ENCODE results near the gene BRAP.
A peak's percentile ranks its signal among the peaks of the same experiment; 100 is the strongest.
"Not testable (repeated sequence)": the region's sequence is repeated elsewhere in the genome, so short reads cannot be mapped to it uniquely, and the experiment has no call there.

BRAP gene

DNA sequence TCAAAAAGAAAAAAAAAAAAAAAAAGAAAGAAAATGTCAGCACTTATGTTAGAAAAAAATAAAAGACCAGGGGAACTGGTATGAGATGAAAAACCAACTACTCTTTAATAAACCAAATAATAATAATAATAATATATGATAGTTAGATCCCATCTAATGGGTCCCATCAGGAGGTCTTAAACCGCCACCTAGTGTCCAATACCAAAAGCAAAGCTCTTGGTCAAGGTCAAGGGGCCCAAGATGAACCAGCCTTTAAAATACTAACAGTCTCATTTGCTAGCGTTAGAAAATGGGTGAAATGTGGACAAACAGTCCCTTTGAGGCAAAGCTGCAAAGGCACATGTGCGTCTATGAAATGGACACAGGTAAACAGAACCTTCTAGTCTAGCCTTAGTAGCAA lies 12.3 kb downstream of the BRAP start:
- no peak for DNase-seq

DNA sequence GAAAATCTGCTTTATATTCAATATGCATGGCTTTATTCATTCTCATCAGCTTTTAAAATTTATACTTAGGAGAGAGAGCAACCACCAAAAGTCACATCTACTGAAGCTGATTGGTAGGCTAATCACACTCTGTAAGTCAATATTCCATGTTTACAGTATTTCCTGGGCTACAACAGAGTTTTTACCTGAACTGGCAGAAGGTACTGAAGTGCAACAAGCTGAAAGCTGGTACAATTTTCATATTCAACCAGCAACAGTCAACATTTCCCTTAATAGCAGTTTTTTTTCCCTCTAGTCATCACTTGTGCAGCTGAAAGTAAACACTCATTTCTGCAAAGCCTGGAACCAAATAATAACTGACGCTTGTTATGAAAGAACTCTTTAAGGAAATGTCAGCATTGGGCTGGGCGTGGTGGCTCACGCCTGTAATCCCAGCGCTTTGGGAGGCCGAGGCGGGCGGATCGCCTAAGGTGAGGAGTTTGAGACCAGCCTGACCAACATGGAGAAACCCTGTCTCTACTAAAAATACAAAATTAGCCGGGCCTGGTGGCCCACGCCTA lies 12.9 kb downstream of the BRAP start:
- DNase-seq = no peak

DNA sequence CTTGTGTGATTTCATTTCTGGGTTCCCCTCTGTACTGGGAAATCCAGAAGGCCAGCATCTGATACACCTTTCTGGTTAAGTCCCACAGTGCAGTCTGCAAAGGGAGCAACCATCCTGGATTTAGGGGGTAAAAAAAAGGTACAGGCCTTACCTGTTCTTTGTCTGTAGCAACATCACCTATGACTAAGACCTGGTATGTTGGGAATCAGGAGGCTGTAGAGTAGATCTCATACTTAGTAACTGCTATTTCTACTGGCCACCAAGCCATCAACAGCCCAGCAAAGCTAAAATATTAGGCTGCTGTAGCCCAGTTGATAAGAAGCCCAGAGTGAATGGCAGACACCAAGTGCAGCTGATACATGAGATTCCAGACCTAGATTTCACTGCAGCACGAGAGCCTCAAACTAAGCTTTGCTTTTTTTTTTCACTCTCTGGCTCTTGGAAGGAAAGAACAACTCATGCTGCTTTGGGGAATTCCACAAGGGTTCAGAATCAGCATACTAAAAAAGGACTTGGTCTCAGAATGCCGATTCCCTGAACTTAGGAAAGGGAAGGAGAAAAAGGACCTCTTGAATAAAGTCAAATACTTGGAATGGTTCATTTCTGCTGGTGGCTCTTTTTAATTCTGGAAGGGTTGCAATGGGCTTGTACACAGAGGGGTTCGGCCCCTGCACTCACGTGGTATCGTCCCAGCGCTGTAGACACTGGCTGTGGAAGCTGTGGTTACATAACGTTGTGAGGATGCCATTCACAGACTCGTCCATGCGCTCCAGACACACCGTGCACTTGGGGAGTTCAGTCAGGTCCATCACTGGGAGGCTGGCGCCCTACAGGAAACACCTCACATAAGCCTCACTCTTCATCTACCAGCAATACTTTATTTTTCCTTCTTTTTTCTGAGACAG lies 20.5 kb downstream of the BRAP start:
- DNase-seq = no peak

DNA sequence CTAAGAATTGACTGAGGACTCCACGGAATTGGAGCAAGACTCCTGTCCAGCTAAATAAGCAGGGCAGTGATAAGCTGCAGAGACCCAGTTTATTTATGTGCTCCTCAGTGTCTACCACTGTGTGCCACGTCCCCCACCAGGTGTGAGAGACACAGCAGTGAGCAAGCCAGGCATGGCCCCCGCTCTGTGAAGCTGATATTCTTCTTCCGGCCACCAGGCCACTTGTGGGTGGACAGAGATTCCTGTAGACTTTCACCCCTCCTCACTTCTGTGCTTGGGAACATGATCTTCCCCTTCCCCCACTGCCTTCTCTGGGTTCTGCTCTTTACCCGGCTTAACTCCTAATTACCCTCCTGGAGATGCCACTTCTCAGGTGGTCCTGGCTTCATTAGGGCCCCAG lies 21.3 kb downstream of the BRAP start:
- no peak for DNase-seq

DNA sequence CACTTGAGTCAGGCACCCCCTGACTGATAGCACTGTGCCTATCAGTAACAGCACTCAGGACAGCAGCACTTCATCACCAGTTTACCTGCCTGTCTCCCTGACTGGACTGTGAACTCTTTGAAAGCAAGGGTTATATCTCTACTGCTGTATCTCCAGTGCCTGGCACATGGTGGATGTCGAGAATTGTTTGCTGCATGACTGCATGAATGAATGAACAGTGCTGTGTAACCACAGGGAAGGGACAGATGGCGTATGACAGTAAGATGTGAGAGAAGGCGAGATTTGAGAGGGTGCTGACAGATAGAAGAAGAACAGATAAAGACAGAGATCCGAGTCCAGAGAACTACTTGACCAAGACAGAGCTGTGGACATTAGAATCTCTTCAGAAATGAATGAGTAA lies 29.7 kb downstream of the BRAP start:
- DNase-seq = no peak

DNA sequence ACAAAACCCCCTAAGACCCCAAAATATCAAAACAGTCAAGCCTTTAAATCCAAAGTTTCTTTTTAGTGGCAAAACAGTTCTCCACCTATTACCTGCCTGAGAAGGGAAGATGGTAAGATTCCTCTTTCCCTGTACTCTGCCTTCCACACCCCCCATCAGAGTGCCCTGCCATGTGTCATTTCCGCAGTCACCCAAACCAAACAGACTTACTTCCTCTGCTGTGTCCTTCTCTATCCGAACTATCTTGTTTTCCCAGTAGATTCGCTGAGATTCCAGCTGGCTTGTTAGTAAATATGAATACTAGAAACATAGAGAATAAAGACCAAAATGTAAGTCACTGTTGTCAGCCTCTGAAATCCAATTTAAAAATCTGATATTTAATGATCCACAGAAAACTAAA lies 30.4 kb downstream of the BRAP start:
- no peak for DNase-seq

DNA sequence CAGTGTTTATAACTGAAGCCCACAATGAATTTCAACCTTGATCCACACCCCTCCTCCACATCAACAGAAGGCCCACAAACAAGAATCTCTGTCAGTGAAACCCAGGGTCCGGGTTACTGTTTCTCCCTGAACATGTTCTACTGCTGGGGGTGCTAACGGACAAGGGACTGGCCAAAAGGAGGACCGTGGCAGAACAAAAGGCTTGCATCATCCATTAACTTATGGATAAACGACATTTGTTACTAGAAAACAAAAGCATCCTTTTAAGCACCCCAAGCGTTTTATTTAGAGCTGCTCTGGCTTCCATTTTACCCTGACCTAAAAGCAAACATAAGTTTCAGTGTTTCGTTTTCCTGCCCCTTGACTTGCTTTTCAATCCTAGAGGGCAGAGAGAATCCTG lies 32.2 kb downstream of the BRAP start:
- DNase-seq = no peak

DNA sequence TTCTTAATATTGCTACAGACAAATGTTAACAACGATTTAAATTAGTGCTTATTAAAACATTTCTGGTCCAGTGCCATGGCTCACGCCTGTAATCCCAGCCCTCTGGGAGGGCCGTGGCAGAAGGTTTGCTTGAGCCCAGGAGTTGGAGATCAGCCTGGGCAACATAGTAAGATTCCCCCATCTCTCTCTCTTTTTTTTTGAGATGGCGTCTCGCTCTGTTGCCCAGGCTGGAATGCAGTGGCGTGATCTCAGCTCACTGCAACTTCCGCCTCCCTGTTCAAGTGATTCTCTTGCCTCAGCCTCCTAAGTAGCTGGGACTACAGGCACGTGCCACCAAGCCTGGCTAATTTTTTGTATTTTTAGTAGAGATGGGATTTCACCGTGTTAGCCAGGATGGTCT lies 33.2 kb downstream of the BRAP start:
- DNase-seq = not testable (repeated sequence)

DNA sequence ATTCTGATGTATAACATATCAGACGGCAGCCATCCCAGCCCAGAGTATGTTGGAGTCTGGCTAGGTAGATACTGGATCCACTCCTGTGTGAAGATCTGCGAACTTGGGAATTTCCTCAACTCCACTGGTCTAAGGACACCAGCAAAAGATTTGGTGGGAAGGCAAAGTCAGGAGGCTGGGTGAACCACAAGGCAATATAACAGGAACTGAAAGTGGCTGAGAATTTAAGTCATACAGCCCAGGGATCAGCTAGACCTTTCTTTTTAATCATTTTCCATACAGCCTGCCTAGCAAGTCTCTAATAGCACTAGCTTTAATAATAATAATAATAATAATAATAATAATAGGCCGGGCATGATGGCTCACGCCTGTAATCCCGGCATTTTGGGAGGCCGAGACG lies 34.8 kb downstream of the BRAP start:
- peak; percentile 82 for DNase-seq

DNA sequence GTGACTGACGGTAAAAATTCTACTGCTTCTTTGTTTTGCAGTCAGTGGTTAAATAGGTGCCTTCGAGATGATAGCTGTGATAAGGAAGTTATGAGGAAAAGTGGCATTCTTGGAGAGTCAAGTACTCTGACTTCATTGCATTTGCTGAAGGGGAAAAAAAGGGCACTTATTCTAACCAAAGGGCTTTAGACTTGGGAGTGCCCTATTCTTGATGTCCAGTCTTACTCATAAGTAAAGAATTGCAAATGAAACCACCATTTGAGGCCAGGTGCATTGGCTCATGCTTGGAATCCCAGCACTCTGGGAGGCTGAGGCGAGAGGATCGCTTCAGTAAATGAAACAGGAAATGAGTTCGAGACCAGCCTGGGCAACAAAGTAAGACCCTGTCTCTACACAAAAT lies 40.3 kb downstream of the BRAP start:
- no peak for DNase-seq

DNA sequence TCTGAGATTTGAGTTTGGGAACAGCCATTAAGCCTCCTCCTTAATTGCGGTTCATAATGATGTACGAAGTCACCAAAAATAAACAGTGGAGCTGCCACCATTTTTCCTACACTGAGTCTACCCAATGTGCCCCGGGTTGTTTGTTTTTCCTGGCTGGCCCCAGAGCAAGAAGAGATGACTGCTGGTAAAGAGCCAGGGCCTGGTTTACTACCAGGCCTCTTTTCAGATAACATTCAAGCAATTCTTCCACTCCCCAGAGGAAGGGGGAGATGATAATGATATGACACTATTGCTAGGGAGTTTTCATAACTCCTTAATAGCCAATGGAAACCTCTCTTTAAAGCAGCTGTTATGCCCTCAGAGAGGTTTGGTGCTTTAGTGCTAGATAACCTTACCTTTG lies 42.3 kb downstream of the BRAP start:
- no peak for DNase-seq

DNA sequence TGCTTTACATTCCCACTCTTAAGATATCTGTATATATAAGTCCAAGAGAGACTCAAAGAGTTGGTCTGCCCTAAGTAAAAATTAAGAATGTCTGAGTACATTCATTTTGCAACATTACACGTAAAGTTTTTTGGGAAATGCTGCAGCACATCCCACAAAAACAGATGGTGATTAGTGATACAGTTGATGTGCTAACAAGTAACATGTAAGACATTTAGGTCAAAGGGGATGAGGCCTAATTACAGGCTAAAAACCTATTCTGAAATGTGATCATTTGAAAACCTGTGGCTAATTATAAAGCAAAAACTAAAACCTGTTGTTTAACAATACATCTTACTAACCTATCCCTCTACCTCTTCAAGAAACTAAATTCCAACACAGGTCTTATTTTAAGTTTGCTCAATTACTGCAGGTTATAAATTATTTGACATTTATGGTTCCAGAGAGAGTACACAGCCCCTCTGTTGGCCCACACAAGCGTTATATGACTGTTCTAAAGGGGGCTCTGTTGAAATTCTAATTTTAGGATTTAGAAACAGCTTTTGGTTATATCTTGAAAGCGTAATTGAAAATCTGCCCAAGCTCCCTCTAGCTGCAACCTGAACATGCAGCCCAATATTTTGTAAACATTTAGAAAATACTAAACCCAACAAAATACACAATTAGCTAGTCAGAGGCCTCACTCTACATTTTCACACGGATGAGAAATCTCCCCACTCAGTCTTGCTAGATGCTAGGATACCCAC lies 42.9 kb downstream of the BRAP start:
- no peak for DNase-seq

DNA sequence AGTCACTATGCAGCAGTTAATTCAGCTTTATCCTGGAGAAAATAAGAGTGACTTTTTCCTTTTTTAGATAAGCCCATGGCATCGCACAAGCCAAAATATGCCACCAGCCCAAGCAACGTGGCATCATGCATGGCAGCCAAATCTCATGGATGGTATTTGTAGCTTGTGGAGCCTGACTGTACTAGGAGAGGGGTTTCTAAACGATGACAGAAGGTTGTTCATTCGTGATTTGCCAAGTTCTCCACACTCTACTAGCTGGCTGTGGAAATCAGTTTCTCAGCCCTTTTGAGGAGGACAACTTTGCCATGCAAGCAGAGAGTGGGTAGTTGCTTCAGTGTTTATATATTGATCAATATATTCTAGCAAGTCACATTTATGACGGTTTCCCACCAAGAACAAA lies 45.2 kb downstream of the BRAP start:
- no peak for DNase-seq

DNA sequence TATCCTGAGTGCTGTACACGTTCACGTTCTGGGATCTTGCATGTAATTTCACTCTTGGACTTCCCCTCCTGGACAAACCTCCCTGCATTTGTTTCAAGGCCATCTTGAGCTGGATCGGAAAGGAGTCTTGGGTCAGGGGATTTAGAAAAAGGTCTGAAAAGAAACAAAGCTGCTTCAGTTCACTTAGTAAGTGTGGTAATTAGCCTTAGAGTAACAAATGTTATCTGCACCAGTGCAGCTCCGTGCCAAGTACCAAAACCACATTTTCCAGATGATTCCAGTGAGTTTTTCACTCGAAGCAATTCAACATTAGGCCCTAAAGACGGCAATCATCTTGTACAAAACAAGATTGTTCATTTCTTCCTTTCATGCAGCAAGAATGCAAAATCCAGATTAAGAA lies 47.2 kb downstream of the BRAP start:
- no peak for DNase-seq

DNA sequence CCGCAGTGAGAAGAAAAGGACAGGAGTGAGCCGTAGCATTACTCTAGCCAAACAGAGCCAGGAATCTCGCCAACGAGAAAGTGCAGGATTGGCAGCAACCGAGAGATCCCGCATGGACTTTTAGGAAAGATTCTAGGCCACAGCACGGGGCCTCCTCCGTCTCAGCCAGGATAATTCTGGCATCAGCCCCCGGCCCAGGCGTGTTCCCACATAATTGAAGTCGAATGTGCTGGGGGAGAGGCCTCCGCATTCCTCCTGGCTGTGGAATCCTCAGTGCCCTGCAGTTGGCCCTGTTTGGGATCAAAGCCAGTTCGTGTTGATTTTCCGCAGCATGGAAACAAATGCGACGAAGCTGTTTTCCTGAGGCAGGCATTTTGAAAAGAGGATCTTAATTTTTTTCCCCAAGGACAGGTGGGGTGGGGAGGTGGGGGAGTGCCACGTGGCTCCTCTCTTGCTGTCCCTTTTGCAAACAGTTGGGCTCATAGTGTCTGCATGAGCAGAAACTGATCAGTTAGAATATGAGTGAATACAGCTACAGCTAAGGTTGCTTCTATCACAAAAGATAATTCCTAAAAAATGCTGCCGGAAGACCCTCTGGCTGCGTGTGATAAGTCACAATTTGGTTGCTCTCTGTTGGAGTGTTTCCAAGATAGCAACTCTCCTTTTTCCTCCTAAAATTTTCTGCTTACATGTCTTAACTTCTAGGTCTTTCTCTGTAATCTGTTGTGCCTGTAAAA lies 49.4 kb downstream of the BRAP start:
- DNase-seq = no peak

DNA sequence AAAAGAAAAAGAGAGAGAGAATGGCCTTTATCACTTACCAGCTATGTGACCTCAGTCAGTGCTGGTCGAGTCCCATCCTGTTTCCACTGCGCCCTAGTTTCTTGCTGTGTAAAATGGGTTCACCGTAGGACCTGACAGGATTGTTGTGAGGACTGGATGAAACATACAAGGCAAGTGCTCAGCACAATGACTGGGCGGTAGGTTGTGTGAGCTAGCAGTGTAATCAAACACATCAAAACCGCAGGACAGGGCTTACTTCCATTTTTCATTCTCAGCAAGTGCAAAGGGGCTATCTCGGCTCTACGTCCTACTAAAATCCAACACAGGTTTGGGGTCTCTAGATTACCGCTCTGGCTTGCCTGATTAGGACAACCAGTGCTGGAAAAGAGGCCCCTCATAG lies 50.2 kb downstream of the BRAP start:
- peak; percentile 67 for DNase-seq

DNA sequence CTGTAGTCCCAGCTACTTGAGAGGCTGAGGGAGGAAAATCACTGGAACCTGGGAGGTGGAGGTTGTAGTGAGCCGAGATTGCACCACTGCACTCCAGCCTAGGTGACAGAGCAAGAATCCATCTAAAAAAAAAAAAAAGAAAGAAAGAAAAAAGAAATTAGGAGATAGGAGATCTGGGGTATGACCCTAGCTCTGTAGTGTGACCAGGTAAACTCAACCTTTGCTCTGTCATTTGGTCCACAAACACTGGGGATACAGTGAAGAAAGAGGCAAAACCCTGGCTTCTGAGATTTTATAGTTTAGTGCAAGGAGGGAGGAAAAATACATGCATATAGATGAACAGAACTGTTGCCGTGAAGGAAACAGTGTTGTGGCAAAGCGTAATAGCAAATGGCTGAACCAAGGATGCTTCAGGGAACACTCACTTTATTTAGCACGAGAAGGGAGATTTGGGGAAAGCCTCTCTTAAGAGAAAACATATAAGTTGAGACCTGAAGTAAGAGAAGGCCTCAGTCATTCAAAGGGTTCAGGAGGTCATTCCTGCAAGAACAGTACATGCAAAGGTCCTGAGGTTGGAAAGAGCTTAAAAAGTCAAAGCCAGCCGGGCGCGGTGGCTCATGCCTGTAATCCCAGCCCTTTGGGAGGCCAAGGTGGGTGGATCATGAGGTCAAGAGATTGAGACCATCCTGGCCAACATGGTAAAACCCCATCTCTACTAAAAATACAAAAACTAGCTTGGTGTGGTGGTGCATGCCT lies 57.1 kb downstream of the BRAP start:
- no peak for DNase-seq

DNA sequence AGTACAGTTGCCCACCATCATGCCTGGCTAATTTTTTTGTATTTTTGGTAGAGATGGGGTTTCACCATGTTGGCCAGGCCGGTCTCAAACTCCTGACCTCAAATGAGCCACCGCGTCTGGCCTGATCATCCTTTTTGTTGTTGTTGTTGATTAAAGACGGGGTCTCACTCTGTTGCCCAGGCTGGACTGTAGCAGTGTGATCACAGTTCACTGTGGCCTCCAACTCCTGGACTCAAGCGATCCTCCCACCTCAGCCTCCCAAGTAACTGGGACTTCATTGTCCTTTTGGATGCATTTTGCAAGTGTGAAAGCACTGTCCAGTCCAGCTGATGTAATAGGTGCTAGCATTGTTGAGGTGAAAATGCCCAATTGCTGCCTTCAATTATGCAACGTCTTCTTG lies 59.5 kb downstream of the BRAP start:
- DNase-seq = no peak

DNA sequence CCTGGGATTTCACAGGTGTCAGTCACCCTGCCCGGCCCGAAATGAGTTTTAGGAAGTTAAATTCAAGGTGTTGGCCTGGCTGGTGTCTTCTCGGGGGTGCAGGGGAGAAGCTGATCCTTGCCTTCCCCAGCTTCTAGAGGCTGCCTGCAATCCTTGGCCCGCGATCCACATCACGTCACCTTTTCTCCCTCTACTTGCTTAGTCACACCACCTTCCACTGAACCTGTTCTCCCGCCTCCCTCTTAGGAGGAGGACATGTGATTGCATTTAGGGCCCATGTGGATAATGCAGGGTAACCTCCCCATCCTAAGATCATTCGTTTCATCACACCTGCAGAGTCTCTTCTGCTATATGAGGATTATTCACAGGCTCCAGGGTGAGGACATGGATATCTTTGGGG lies 61.2 kb downstream of the BRAP start:
- DNase-seq = no peak

DNA sequence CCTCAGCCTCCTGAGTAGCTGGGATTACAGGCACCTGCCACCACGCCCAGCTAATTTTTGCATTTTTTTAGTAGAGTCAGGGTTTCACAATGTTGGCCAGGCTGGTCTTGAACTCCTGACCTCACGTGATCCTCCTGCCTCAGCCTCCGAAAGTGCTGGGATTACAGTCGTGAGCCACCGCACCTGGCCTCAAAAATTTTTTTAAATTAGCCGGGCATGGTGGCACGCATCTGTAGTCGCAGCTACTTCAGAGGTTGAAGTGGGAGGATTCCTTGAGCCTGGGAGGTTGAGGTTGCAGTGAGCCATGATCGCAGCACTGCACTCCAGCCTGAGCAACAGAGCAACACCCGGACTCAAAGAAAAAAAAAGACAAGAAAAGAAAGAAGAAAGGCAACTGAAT lies 67.9 kb downstream of the BRAP start:
- DNase-seq = not testable (repeated sequence)

DNA sequence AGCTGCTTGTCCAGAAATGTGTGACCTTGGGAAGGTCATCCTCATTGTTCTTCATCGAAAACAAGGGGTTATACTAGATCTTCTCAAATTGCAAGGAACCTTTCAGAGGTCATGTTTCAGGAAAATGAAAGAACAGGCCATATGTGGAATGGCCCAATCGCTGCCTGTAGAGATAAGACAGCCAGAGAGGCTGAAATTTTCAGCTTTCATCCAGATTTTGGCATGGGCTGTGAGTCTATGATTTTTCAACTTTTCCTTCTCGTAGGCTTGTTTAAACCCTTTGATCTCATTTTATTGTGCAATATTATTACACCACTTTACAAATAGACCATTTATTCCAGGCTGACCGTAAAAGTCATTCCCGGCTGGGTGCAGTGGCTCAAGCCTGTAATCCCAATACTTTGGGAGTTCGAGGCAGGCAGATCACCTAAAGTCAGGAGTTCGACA lies 69.6 kb downstream of the BRAP start:
- no peak for DNase-seq

DNA sequence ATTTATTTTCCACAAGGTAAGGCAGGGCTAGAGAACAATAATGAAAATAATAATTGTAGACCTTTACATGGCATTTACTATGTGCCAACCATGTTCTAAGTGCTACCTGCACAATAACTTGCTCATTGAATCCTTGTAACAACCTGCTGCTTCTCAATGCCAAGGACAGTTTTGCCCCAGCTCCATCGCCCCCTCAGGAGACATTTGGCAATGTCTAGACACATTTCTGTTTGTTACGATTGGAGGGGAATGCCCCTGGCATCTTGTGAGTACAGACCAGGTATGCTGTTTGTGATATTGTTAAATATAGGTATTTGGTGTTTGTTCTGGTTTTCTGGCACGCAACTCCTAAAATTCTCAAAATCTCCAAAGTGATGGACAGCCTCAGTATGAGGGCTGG lies 78.5 kb downstream of the BRAP start:
- DNase-seq = no peak

All from MV-4-11 (cell line).